Measurements from ENCODE around the gene SLC38A2. TPM values are rescaled to one million over a fixed set of nuclear protein-coding genes. Genes with fewer than 3 reads are reported as not detected.

SLC38A2 gene
- total and polyA plus RNA-seq, 2 experiments from 2014 or later, result 181 to 718 TPM

DNA sequence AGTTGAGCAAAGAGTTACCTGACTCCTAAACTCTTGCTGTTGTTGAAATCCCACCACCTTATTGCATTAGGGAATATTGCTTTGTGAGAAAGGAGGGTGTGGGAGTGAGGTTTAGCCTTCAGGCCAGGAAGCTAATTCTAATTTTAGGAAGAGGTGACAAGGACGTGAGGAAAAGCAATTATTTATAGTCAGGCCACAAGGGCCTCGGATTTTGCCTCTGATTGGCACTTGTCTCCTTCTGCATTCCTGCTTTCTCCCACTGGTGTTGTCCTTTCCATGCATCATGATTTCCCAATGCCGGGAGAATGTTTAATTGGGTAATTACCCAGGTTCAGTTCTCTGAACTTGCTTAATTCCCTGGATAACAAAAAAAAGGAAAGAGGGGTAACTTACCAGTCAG is 37.9 kb upstream of the SLC38A2 start (continued):
- TF ChIP-seq, protein P1, sequence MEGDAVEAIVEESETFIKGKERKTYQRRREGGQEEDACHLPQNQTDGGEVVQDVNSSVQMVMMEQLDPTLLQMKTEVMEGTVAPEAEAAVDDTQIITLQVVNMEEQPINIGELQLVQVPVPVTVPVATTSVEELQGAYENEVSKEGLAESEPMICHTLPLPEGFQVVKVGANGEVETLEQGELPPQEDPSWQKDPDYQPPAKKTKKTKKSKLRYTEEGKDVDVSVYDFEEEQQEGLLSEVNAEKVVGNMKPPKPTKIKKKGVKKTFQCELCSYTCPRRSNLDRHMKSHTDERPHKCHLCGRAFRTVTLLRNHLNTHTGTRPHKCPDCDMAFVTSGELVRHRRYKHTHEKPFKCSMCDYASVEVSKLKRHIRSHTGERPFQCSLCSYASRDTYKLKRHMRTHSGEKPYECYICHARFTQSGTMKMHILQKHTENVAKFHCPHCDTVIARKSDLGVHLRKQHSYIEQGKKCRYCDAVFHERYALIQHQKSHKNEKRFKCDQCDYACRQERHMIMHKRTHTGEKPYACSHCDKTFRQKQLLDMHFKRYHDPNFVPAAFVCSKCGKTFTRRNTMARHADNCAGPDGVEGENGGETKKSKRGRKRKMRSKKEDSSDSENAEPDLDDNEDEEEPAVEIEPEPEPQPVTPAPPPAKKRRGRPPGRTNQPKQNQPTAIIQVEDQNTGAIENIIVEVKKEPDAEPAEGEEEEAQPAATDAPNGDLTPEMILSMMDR (conservative IDR thresholded peaks at IDR 0.05; ENCODE audit: low read depth in 2 of 2), result no peak
- TF ChIP-seq, protein P2, sequence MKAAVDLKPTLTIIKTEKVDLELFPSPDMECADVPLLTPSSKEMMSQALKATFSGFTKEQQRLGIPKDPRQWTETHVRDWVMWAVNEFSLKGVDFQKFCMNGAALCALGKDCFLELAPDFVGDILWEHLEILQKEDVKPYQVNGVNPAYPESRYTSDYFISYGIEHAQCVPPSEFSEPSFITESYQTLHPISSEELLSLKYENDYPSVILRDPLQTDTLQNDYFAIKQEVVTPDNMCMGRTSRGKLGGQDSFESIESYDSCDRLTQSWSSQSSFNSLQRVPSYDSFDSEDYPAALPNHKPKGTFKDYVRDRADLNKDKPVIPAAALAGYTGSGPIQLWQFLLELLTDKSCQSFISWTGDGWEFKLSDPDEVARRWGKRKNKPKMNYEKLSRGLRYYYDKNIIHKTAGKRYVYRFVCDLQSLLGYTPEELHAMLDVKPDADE (IDR thresholded peaks at IDR 0.05), result no peak
- TF ChIP-seq STAT1 (IDR thresholded peaks at IDR 0.05; ENCODE audit: unreplicated experiment) (no peak), ZNF114 (CRISPR knock-in tag; IDR thresholded peaks at IDR 0.05) (no peak)
- TF ChIP-seq, protein P3, sequence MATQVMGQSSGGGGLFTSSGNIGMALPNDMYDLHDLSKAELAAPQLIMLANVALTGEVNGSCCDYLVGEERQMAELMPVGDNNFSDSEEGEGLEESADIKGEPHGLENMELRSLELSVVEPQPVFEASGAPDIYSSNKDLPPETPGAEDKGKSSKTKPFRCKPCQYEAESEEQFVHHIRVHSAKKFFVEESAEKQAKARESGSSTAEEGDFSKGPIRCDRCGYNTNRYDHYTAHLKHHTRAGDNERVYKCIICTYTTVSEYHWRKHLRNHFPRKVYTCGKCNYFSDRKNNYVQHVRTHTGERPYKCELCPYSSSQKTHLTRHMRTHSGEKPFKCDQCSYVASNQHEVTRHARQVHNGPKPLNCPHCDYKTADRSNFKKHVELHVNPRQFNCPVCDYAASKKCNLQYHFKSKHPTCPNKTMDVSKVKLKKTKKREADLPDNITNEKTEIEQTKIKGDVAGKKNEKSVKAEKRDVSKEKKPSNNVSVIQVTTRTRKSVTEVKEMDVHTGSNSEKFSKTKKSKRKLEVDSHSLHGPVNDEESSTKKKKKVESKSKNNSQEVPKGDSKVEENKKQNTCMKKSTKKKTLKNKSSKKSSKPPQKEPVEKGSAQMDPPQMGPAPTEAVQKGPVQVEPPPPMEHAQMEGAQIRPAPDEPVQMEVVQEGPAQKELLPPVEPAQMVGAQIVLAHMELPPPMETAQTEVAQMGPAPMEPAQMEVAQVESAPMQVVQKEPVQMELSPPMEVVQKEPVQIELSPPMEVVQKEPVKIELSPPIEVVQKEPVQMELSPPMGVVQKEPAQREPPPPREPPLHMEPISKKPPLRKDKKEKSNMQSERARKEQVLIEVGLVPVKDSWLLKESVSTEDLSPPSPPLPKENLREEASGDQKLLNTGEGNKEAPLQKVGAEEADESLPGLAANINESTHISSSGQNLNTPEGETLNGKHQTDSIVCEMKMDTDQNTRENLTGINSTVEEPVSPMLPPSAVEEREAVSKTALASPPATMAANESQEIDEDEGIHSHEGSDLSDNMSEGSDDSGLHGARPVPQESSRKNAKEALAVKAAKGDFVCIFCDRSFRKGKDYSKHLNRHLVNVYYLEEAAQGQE (IDR thresholded peaks at IDR 0.05; ENCODE audit: unreplicated experiment), result no peak

DNA sequence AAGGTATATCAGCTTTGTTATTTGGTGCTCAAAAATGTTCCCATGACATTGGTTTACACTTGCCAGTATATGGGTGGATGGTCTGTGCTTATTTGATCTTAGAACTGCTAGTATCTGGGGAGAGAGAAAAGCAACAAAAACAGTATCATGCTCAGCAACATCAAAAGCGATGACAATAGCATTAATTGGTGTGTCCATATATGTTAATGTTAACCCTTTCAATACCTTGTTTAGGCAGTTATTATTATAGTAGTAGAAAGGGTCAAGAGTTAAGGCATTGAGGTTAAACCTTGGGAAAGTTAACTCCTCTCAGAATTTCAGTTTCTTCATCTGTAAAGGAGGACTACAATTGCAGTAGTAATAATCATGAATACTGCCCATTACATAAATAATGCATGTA is 37.4 kb upstream of the SLC38A2 start:
- no peaks in the 10 kb centered on the region for H3K27me3 Mint-ChIP-seq (ENCODE audit: insufficient read depth, low read depth, poor library complexity)
- Histone ChIP-seq H3K27me3 (ENCODE audit: insufficient read depth) (no peaks in the 10 kb centered on the region), H3K4me1 (ENCODE audit: insufficient read depth) (no peaks in the 10 kb centered on the region), H3K79me2 (replicated peaks; ENCODE audit: insufficient read depth) (no peaks in the 10 kb centered on the region), H4K20me1 (replicated peaks; ENCODE audit: insufficient read depth) (no peaks in the 10 kb centered on the region), H3K27ac (ENCODE audit: low read depth) (no peak overlapping the region), H3K9me2 (ENCODE audit: insufficient read depth) (no peaks in the 10 kb centered on the region), H3F3A (replicated peaks; ENCODE audit: low read depth) (no peaks in the 10 kb centered on the region), H3K4me2 (no peak overlapping the region), H3K36me3 (ENCODE audit: insufficient read depth) (no peaks in the 10 kb centered on the region), H2AFZ (no peak overlapping the region), H3K4me3 (no peak overlapping the region)
- H3K4me3 Mint-ChIP-seq, result no peak overlapping the region
- H3K4me1 Mint-ChIP-seq, result peaks cover 14% of the 10 kb centered on the region
- DNase-seq (ENCODE audit: low spot score), result no peak
- TF ChIP-seq, protein P2 (IDR thresholded peaks at IDR 0.05), result no peak
- no peak for TF ChIP-seq EZH2phosphoT487 (IDR thresholded peaks at IDR 0.05; ENCODE audit: unreplicated experiment)
- no peak for TF ChIP-seq STAT1 (IDR thresholded peaks at IDR 0.05; ENCODE audit: unreplicated experiment)
- no peak for TF ChIP-seq EZH2 (IDR thresholded peaks at IDR 0.05; ENCODE audit: low read depth, unreplicated experiment)
- no peak for TF ChIP-seq POLR2AphosphoS5 (IDR thresholded peaks at IDR 0.05; ENCODE audit: low read depth)
- no peak for TF ChIP-seq ZNF114 (CRISPR knock-in tag; IDR thresholded peaks at IDR 0.05)
- peaks cover 5% of the 10 kb centered on the region for H3K36me3 Mint-ChIP-seq (ENCODE audit: low read depth)
- no peaks in the 10 kb centered on the region for H3K9me3 Mint-ChIP-seq
- no peak overlapping the region for H3K27ac Mint-ChIP-seq
- ATAC-seq, result no peak

Measured in GM23338 (cell line).